ENCODE results near the gene AIP.

The AIP gene

GRCh38 chr11:67494371-67495233 lies 11.8 kb downstream of the AIP start:
- DNase-seq = no peak

GRCh38 chr11:67495234-67496005 lies 12.6 kb downstream of the AIP start:
- no peak for DNase-seq

GRCh38 chr11:67496113-67496512 lies 13.3 kb downstream of the AIP start:
- DNase-seq = no peak

GRCh38 chr11:67497656-67498291 lies 14.9 kb downstream of the AIP start:
- no peak for DNase-seq

GRCh38 chr11:67498544-67498972 lies 15.7 kb downstream of the AIP start:
- no peak for DNase-seq

GRCh38 chr11:67499808-67500483 lies 17.1 kb downstream of the AIP start:
- DNase-seq = no peak

- no peak for DNase-seq
Measured at GRCh38 chr11:67500484-67500821, 17.6 kb downstream of the AIP start.

GRCh38 chr11:67500831-67501715 lies 18.2 kb downstream of the AIP start:
- DNase-seq = no peak

GRCh38 chr11:67501854-67502253 lies 19.0 kb downstream of the AIP start:
- no peak for DNase-seq

- DNase-seq = no peak
Measured at GRCh38 chr11:67502328-67502979, 19.6 kb downstream of the AIP start.

- no peak for DNase-seq
Measured at GRCh38 chr11:67503119-67504004, 20.5 kb downstream of the AIP start.

- no peak for DNase-seq
Measured at GRCh38 chr11:67504005-67504949, 21.5 kb downstream of the AIP start.

- no peak for DNase-seq
Measured at GRCh38 chr11:67504950-67505581, 22.2 kb downstream of the AIP start, which contains the start of gene PITPNM1. Gene PITPNM1, minus strand, starts transcription at chr11:67505363. Its CDS starts 1,183 bp downstream, at chr11:67504180.

GRCh38 chr11:67505605-67506396 lies 23.0 kb downstream of the AIP start:
- DNase-seq = peak; percentile 72

- no peak for DNase-seq
Measured at GRCh38 chr11:67506426-67507051, 23.7 kb downstream of the AIP start.

- DNase-seq = no peak
Measured at GRCh38 chr11:67507242-67507863, 24.5 kb downstream of the AIP start.

Measured in NCI-H1048 (cell line).